GM12878 (cell line): ENCODE results near the gene PROC. TPM values are rescaled to one million over a fixed set of nuclear protein-coding genes. Genes with fewer than 3 reads are reported as not detected.

Experiments used
- ATAC-seq: fragments of 200-7000 bp; cut with Tn5 transposase; 3 replicates; pipeline ENCODE4 v1.9.1; 2020; ENCODE audit warnings: mild to moderate bottlenecking, moderate library complexity
- BruUV-seq: library from RNA; stranded (reverse); fragments of 400-500 nt; replicated peaks from 2 replicates; lab custom pipeline; 2021; lab: Mats Ljungman, UMichigan
- CTCF ChIA-PET: fragments of 300-600 bp; sonication (Branson Sonifier 250); formaldehyde crosslinking; extraction: SDS; loops from one replicate; lab custom pipeline; 2021; ENCODE audit warnings: inconsistent platforms; lab: Yijun Ruan, JAX
- POLR2A ChIA-PET: fragments of 350-600 bp; formaldehyde crosslinking; extraction: SDS; loops from one replicate; lab custom pipeline; 2021; ENCODE audit warnings: inconsistent platforms; lab: Charles Lee
- RAD21 ChIA-PET: fragments of 300-600 bp; sonication (Branson Sonifier 250); formaldehyde crosslinking; loops from one replicate; lab custom pipeline; 2023; ENCODE audit warnings: antibody characterized with exemption; ENCODE audit not compliant: unreplicated experiment; lab: Charles Lee
- SMC1A ChIA-PET: fragments of 300-600 bp; sonication (Branson Sonifier 250); formaldehyde crosslinking; loops from one replicate; lab custom pipeline; 2023; ENCODE audit not compliant: unreplicated experiment, uncharacterized antibody; lab: Charles Lee
- DNase-seq: peaks from one replicate; pipeline ENCODE4 v3.0.0-alpha.2; 2011; ENCODE audit warnings: low read depth, low spot score
- FAIRE-seq: peaks from 3 replicates; lab custom pipeline; 2011; peaks lifted over from hg19 to GRCh38; lab: Jason Lieb, UNC
- H2AFZ ChIP-seq: 2 replicates; pipeline ENCODE4 v1.6.0; 2011; ENCODE audit warnings: low read depth, low read length, control low read depth; ENCODE audit not compliant: control insufficient read depth
- H3K27ac ChIP-seq: 2 replicates; pipeline ENCODE4 v1.5.1; 2011; ENCODE audit warnings: control low read depth; ENCODE audit not compliant: control insufficient read depth, insufficient read depth
- H3K27me3 ChIP-seq, 2 experiments: replicated peaks in 1 of 2; 2 replicates each; pipeline versions ENCODE4 v1.6.0 to v1.6.1; 2011; ENCODE audit warnings: low read length in 1 of 2; ENCODE audit not compliant: control insufficient read depth in 2 of 2, insufficient read depth in 2 of 2
- H3K36me3 ChIP-seq, 2 experiments: 2 replicates each; pipeline ENCODE4 v1.5.1; 2011; ENCODE audit warnings: low read length in 1 of 2; ENCODE audit not compliant: control insufficient read depth in 2 of 2, insufficient read depth in 2 of 2
- H3K4me1 ChIP-seq: 2 replicates; pipeline ENCODE4 v1.6.1; 2011; ENCODE audit warnings: mild to moderate bottlenecking, low read length, moderate library complexity, mixed read lengths; ENCODE audit not compliant: control insufficient read depth, insufficient read depth
- H3K4me2 ChIP-seq: 2 replicates; pipeline ENCODE4 v1.6.0; 2011; ENCODE audit warnings: control low read depth; ENCODE audit not compliant: control insufficient read depth, insufficient read depth
- H3K4me3 ChIP-seq: fragments of 200-600 bp; sonication (generic); 2 replicates; pipeline ENCODE4 v1.5.1; 2016
- H3K79me2 ChIP-seq: 2 replicates; pipeline ENCODE4 v1.6.0; 2011; ENCODE audit warnings: low read length; ENCODE audit not compliant: control insufficient read depth, insufficient read depth
- H3K9ac ChIP-seq: 2 replicates; pipeline ENCODE4 v1.8.0; 2011; ENCODE audit warnings: low read length, control low read depth, mixed read lengths; ENCODE audit not compliant: control insufficient read depth, insufficient read depth
- H3K9me3 ChIP-seq: replicated peaks from 3 replicates; pipeline ENCODE4 v1.5.1; 2011; ENCODE audit warnings: mild to moderate bottlenecking, low read length; ENCODE audit not compliant: control insufficient read depth, insufficient read depth
- H4K20me1 ChIP-seq: 2 replicates; pipeline ENCODE4 v1.6.0; 2011; ENCODE audit not compliant: control insufficient read depth, insufficient read depth
- BMI1 ChIP-seq: fragments of 450-650 bp; IDR thresholded peaks from 2 replicates; pipeline ENCODE4 v1.6.1; 2016; ENCODE audit warnings: mild to moderate bottlenecking, moderate library complexity, borderline replicate concordance
- CHD1 ChIP-seq: IDR thresholded peaks from 2 replicates; pipeline ENCODE4 v1.6.1; 2012; ENCODE audit warnings: low read depth, low read length, improper control_type of control experiment
- IKZF1 ChIP-seq: fragments of 450-650 bp; conservative IDR thresholded peaks from 2 replicates; pipeline ENCODE4 v1.6.1; 2017; ENCODE audit warnings: antibody characterized with exemption, mild to moderate bottlenecking
- IKZF2 ChIP-seq, 2 experiments: fragments of 450-650 bp; IDR thresholded peaks; 2 replicates each; pipeline ENCODE4 v1.6.1; 2017; ENCODE audit warnings: mild to moderate bottlenecking in 2 of 2, moderate library complexity in 2 of 2
- MTA3 ChIP-seq: IDR thresholded peaks from 2 replicates; pipeline ENCODE4 v1.6.1; 2012; ENCODE audit warnings: low read length, inconsistent platforms, borderline replicate concordance
- MXI1 ChIP-seq: fragments of 150-350 bp; IDR thresholded peaks from 2 replicates; pipeline ENCODE4 v1.6.1; 2011; ENCODE audit warnings: low read depth, mild to moderate bottlenecking, inconsistent platforms, low read length, improper control_type of control experiment
- MYB ChIP-seq: fragments of 150-350 bp; IDR thresholded peaks from 2 replicates; pipeline ENCODE4 v1.6.1; 2014; ENCODE audit warnings: mild to moderate bottlenecking, low read depth, low read length, borderline replicate concordance
- PKNOX1 ChIP-seq: fragments of 450-650 bp; IDR thresholded peaks from 2 replicates; pipeline ENCODE4 v1.6.1; 2016; ENCODE audit warnings: mild to moderate bottlenecking
- SMC3 ChIP-seq: IDR thresholded peaks from 2 replicates; pipeline ENCODE4 v1.6.1; 2011; ENCODE audit warnings: low read length, improper control_type of control experiment, borderline replicate concordance
- SPI1 ChIP-seq: IDR thresholded peaks from 2 replicates; pipeline ENCODE4 v1.6.1; 2011; ENCODE audit warnings: low read depth, mild to moderate bottlenecking, low read length, moderate library complexity, borderline replicate concordance; ENCODE audit not compliant: insufficient read depth
- WGBS: methylation state at CpG from one replicate; pipeline ENCODE4 v1.1.6; 2016; ENCODE audit warnings: low lambda C conversion rate; ENCODE audit not compliant: insufficient replicate concordance, insufficient coverage; ENCODE audit errors: missing lambda C conversion rate; 5-methylcytosine and 5-hydroxymethylcytosine counted together
- in situ Hi-C: fragments of 300-500 bp; cut with MboI; formaldehyde crosslinking; loops from 9 replicates; pipeline ENCODE4 v1.14.3; 2018; ENCODE audit warnings: mixed read lengths
- intact Hi-C: fragments of 100-400 bp; cut with micrococcal nuclease; formaldehyde crosslinking; loops from one replicate; pipeline ENCODE4 v1.14.2; 2022; ENCODE audit not compliant: unreplicated experiment
- polyA plus RNA-seq, 11 experiments: library from polyadenylated mRNA; depleted of rRNA in 4 of 11; unstranded in 6 of 11; stranded (reverse) in 5 of 11; fragments of >200 nt; fragmentation: Nextera tagmentation in 4 of 11; fragmentation: Illumina TruSeq in 1 of 11; extraction: Ambion mirVana in 4 of 11; extraction: Trizol in 1 of 11; gene quantifications; 1 replicate in 1 of 11; 2 replicates in 10 of 11; pipeline versions ENCODE4 v1.2.1 to v1.2.3, GENCODE V29; 2011 to 2016; ENCODE audit warnings: inconsistent platforms in 2 of 11, missing spikeins in 2 of 11, low read depth in 1 of 11
- total RNA-seq, 4 experiments: library from RNA; depleted of rRNA in 3 of 4; stranded (reverse); fragments of >200 nt in 3 of 4; fragmentation: Illumina TruSeq in 1 of 4; extraction: Trizol in 1 of 4; gene quantifications; 2 replicates each; pipeline versions ENCODE4 v1.2.1 to v1.2.3, GENCODE V29; 2013 to 2021
- TF ChIP-seq, protein P1 (sequence below): IDR thresholded peaks from 2 replicates; pipeline ENCODE4 v1.6.1; 2011; ENCODE audit warnings: borderline replicate concordance, low read depth, mild to moderate bottlenecking, moderate library complexity, low read length; ENCODE audit not compliant: insufficient read depth, poor library complexity, severe bottlenecking

The PROC gene
- total and polyA plus RNA-seq, 10 of the 15 experiments (the other 5 are each of a cell fraction or from before 2014, with no cell fraction given): not detected

- ATAC-seq: no peak
- Histone ChIP-seq H3K9me3 (no peaks in the 10 kb centered on the region), H3K27me3 (no peaks in the 10 kb centered on the region), H3K4me3 (no peak overlapping the region), H4K20me1 (no peaks in the 10 kb centered on the region), H3K4me1 (peaks cover 11% of the 10 kb centered on the region), H3K9ac (no peak overlapping the region), H3K4me2 (no peak overlapping the region), H3K36me3 (no peaks in the 10 kb centered on the region), H3K27ac (no peak overlapping the region), H2AFZ (no peak overlapping the region), H3K79me2 (no peaks in the 10 kb centered on the region)
- in situ Hi-C loops: no loop called here
- POLR2A ChIA-PET: interaction anchor here (1.8 kb wide), 1 partner anchor 16 kb away, joined by 4 read pairs; no protein-coding TSS in a partner anchor
- SMC1A ChIA-PET: no interaction called here
- no peak for DNase-seq
- WGBS: 65% methylated on average over 7 of the region's 7 CpGs
- intact Hi-C loops: no loop called here
- RAD21 ChIA-PET: no interaction called here
- no peak for FAIRE-seq
- BruUV-seq: no TSS peak
- no peak for TF ChIP-seq MXI1
- peak; percentile 8 to 20; a peak in 1 of 4 replicates for TF ChIP-seq IKZF2 (IDR thresholded peaks at IDR 0.05)
- TF ChIP-seq, protein P1, sequence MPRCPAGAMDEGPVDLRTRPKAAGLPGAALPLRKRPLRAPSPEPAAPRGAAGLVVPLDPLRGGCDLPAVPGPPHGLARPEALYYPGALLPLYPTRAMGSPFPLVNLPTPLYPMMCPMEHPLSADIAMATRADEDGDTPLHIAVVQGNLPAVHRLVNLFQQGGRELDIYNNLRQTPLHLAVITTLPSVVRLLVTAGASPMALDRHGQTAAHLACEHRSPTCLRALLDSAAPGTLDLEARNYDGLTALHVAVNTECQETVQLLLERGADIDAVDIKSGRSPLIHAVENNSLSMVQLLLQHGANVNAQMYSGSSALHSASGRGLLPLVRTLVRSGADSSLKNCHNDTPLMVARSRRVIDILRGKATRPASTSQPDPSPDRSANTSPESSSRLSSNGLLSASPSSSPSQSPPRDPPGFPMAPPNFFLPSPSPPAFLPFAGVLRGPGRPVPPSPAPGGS: no peak
- TF ChIP-seq MYB: no peak
- TF ChIP-seq CHD1: no peak
- no peak for TF ChIP-seq PKNOX1
- no peak for TF ChIP-seq MTA3
- TF ChIP-seq SPI1: peak; percentile 80
- TF ChIP-seq BMI1: no peak
- no peak for TF ChIP-seq SMC3
- TF ChIP-seq IKZF1: 0 out of 2 replicates have a peak, but pooled peaks have one; percentile 13
- CTCF ChIA-PET: interaction anchor here (0.6 kb wide), 1 partner anchor 9 kb away, joined by 3 read pairs; no protein-coding TSS in a partner anchor
Observed at GRCh38 chr2:127404466-127405254, 13.6 kb upstream of the PROC start.
